HG03432 (cell line): ENCODE measurements around the gene KRT7.
A peak's percentile ranks its signal among the peaks of the same experiment; 100 is the strongest.
"Not testable (repeated sequence)": the region's sequence is repeated elsewhere in the genome, so short reads cannot be mapped to it uniquely, and the experiment has no call there.

ENCODE experiments used
- ATAC-seq: cut with Tn5 transposase; IDR thresholded peaks from one replicate; pipeline ENCODE4 v1.9.1; 2021; ENCODE audit warnings: mild to moderate bottlenecking, moderate library complexity; ENCODE audit not compliant: unreplicated experiment

Gene KRT7

DNA sequence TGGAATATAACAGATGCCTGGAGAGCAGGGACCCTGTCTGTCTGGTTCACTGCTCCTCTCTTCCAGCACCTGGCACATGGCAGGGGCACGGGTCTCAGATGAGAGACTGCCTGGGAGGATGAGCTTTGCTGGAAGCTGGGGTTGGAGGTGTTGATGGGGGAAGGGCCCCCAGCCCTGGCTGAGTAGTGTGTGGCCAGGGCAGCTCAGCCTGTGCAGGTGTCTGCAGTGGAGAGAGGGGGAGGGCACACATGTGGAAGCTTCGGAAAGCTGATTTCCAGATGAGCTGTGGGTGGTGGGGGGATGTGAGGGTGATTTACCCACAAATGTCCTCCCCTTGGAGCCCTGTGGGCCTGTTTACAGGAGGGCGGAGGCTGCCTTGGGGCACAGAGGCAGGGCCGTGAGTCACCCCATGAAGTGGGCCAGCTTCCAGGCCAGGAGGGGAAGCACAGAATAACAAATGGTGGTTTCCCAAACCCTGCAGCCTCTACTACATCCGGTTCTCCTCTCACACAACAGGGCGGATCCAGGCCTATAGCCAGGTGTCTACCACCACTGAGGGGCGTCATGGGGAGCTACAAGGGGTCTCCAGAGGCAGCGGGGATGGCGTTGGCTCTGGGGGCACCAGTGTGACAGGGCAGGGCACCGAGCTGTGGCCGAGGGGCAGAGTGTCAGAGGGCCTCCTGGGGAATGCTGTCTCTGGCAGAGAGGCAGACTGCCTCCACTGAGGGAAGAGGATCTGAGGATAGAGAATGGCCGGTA is 11.0 kb downstream of the KRT7 start:
- peak; percentile 95 for ATAC-seq

GRCh38 chr12:52244615-52244994 is 11.6 kb downstream of the KRT7 start:
- ATAC-seq, result peak; percentile 17

GRCh38 chr12:52245259-52245961 is 12.4 kb downstream of the KRT7 start:
- no peak for ATAC-seq

DNA sequence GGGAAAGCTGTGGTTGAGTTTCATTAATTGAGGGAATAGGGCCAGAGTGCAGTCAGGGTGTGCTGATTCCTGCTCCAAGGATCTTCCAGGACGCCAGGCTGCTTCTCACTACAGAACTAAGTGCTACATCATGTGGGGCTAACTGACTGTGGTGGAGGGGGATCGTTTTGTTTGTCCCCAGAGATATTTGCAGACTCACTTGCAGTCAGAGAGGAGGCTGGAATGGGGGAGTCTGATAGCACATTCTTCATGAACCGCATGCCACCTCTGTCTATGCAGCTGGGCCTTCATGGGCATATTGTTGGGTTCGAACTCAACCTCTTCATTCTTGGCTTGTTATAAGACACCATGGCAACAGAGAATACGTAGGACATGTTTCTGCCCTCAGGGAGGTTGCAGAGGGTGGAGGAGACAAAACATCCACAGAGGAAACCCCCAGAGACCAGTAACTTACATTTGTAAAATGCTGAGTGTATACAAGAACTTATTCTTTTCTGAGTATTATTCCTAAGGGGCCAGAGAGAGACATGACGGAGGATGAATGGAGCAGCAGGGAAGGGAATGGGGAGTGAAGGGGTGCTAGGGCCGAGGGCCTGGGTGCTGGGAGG is 13.0 kb downstream of the KRT7 start:
- no peak for ATAC-seq

DNA sequence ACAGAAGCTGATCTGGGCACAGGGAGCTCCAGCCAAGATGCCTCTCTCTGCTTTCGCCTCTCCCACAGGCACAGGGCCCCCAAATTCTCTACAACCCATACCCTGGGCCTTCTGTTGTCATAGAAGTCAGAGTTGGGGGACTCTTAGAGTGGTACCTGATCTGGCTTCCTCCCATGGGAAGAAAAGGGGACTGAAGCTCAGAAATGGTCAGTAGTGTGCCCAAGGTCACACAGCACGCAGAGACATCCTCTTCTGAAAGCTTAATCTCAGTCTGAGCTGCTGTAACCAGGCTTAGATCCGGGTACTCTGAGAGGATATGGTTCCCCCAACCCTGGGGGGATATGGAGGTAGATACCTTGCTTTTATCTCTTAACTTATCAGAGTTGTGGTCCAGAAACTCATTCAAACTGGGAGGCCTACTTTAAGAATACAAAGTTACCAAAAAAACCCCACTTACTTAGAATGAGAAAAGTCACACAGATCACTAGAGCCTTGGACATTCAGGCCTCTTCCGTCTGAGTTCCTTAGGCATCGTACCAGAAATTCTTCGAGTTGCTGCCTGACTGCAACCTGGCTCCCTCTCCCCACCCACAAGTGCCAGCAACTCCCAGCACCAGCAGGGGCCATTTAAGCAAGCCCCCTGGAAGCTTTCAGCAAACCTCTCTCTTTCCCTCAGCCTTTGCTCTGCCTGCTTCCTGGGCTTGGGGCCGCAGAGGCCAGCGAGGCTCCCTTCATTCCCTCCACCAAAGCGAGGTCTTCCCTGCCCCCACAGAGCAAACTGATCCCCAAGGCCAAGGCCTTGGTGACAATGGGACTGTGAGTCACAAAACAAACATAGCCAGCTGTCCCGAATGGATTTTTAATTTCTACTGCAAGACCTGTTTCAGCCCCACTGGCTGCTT is 13.9 kb downstream of the KRT7 start:
- ATAC-seq, result no peak

GRCh38 chr12:52247622-52248540 is 14.8 kb downstream of the KRT7 start:
- no peak for ATAC-seq

- ATAC-seq, result no peak
Measured at GRCh38 chr12:52248541-52249461, 15.8 kb downstream of the KRT7 start.

- no peak for ATAC-seq
Measured at GRCh38 chr12:52249511-52250047, 16.5 kb downstream of the KRT7 start.

DNA sequence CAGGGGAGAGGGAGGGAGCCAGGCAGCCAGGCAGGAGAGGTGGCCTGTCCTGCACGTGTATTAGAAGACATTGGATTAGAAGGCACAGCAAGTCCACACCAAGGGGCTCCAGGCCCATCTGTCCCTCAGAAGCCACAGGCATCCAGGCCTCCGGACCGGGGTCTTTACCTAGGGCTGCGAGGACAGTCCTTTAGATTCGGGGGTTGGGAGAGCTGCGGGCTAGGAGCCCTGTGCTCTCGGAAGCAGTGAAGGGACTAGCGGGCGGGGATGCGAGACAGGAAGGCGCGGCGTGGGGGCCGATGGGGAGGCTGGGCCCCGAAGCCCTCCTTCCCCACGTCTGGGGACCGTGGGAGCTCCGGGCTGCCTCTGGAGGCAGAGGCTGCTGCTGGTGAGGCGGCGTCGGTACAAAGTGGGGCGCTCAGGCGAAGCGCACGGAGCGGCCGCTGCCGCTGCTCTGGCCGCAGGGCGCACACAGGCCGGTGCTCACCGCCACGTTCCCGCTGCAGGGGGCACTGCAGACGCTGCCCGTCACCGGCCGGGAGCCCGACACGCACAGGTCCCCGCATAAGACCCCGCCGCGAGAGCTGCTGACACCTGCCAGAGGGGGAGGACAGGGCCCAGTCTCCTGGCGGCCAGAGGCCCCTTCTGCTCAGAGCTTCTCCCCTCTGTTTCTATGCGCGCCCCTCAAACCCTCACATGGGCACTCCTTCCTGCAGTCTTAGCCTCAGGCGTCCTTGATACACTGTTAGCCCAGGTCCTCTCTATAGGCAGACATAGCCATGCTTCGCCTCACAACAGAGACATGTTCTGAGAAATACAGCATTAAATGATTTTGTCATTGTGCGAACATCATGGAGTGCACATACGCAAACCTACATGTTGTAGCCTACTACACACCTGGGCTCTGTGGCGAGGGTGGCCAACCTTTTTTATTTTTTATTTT is 17.3 kb downstream of the KRT7 start:
- no peak for ATAC-seq

DNA sequence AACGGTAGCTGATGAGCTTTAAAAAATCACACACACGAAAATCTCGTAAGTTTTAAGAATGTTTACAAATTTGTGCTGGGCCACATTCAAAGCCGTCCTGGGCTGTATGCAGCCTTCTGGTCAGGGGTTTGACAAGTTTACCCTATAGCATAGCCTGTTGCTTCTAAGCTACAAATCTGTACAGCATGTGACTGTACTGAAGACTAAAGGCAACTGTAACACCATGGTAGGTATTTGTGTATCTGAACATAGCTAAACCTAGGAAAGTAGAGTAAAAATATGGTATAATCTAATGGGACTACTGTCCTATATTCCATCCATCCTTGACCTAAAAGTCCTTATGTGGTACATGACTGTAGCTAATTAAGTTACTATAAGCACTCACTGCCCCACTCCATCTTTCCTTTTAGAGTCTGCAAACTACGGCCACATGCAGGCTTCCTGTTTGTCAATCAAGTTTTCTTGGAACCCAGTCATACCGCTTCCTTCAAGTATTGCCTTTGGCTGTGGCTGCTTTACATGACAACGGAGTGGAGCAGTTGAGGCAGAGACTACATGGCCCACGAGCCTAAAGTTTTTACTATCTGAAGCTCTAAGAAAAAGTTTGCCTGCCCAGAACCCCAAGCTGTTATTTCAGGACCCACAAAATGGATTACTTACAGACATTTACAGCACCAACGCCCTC is 18.5 kb downstream of the KRT7 start:
- no peak for ATAC-seq

DNA sequence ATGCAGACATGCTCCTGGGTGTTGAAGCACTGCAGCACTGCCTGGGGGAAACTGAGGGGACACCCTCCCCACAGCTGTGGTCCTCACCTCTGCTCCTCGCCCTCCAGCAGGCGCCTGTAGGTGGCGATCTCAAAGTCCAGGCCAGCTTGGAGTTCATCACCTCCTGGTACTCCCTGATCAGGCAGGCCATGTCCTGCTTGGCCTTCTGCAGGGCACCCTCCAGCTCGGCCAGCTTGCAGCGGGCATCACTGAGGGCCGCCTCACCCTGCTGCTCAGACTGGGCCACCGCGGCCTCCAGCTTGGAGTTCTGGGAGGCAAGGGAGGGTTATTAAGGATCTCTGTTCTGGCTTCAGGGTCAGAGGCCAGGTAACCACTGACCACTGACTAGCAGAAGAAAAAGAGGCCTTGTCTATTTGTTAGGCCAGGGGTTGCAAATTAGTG is 19.2 kb downstream of the KRT7 start:
- ATAC-seq, result not testable (repeated sequence)

GRCh38 chr12:52252728-52253343 is 19.8 kb downstream of the KRT7 start:
- no peak for ATAC-seq

GRCh38 chr12:52253391-52254179 is 20.5 kb downstream of the KRT7 start:
- no peak for ATAC-seq

GRCh38 chr12:52254180-52254964 is 21.3 kb downstream of the KRT7 start:
- ATAC-seq, result no peak
